HepG2 (cell line): ENCODE results near the gene SEC16A. TPM values are rescaled to one million over a fixed set of nuclear protein-coding genes. Genes with fewer than 3 reads are reported as not detected.

Experiments
- ATAC-seq: fragments of 200-7000 bp; cut with Tn5 transposase; 3 replicates; pipeline ENCODE4 v1.9.1; 2020; ENCODE audit warnings: mild to moderate bottlenecking, moderate library complexity
- BruUV-seq: library from RNA; stranded (reverse); fragments of 400-500 nt; replicated peaks from 2 replicates; lab custom pipeline; 2021; lab: Mats Ljungman, UMichigan
- CTCF ChIA-PET: fragments of 300-600 bp; formaldehyde crosslinking; extraction: SDS; loops from one replicate; lab custom pipeline; 2021; ENCODE audit warnings: low total read pairs, inconsistent platforms, low intra/inter-chr PET ratio; lab: Yijun Ruan, JAX
- POLR2A ChIA-PET: fragments of 350-600 bp; sonication (Branson Sonifier 250); formaldehyde crosslinking; loops from one replicate; lab custom pipeline; 2020; ENCODE audit warnings: antibody characterized with exemption, inconsistent platforms; lab: Yijun Ruan, JAX
- DNase-seq: peaks from one replicate; pipeline ENCODE4 v3.0.0-alpha.2; 2015; ENCODE audit warnings: low spot score
- FAIRE-seq: peaks from 3 replicates; lab custom pipeline; 2011; peaks lifted over from hg19 to GRCh38; lab: Jason Lieb, UNC
- H2AFZ ChIP-seq: one replicate; pipeline ENCODE4 v1.6.1; 2011; ENCODE audit warnings: low read length, inconsistent platforms
- H3K27ac ChIP-seq: fragments of 300-600 bp; 3 replicates; pipeline ENCODE4 v1.8.0; 2011; ENCODE audit warnings: mixed run types, mild to moderate bottlenecking, mixed read lengths, low read length, inconsistent platforms; ENCODE audit not compliant: insufficient read depth; ENCODE audit errors: extremely low read length
- H3K27me3 ChIP-seq, 2 experiments: fragments of 200-600 bp in 1 of 2; 2 replicates in 1 of 2; 3 replicates in 1 of 2; pipeline versions ENCODE4 v1.6.0 to v1.8.0; 2011; ENCODE audit warnings: low read length in 2 of 2, mild to moderate bottlenecking in 2 of 2, moderate library complexity in 2 of 2, inconsistent platforms in 1 of 2; ENCODE audit not compliant: insufficient read depth in 2 of 2, control insufficient read depth in 1 of 2
- H3K36me3 ChIP-seq, 2 experiments: fragments of 200-600 bp in 1 of 2; replicated peaks in 1 of 2; 2 replicates in 1 of 2; 3 replicates in 1 of 2; pipeline versions ENCODE4 v1.5.1 to v1.8.0; 2011; ENCODE audit warnings: low read length in 2 of 2, inconsistent platforms in 1 of 2; ENCODE audit not compliant: insufficient read depth in 2 of 2, control insufficient read depth in 1 of 2
- H3K4me1 ChIP-seq: 2 replicates; pipeline ENCODE4 v1.5.1; 2012; ENCODE audit warnings: low read length, inconsistent platforms; ENCODE audit not compliant: insufficient read depth
- H3K4me2 ChIP-seq: 2 replicates; pipeline ENCODE4 v1.6.0; 2011; ENCODE audit warnings: low read depth, low read length, inconsistent platforms
- H3K4me3 ChIP-seq, 3 experiments: fragments of 200-600 bp in 1 of 3; sonication (generic), shearing (Covaris generic) in 1 of 3; replicated peaks in 1 of 3; 2 replicates each; pipeline ENCODE4 v1.5.1; 2011 to 2016; ENCODE audit warnings: low read length in 3 of 3, inconsistent platforms in 2 of 3, low read depth in 2 of 3, mild to moderate bottlenecking in 2 of 3, control low read depth in 1 of 3, mixed read lengths in 1 of 3; ENCODE audit not compliant: insufficient read depth in 1 of 3
- H3K79me2 ChIP-seq: one replicate; pipeline ENCODE4 v1.6.1; 2011; ENCODE audit warnings: low read length, inconsistent platforms; ENCODE audit not compliant: insufficient read depth
- H3K9ac ChIP-seq: 2 replicates; pipeline ENCODE4 v1.6.0; 2011; ENCODE audit warnings: mild to moderate bottlenecking, low read depth, low read length, inconsistent platforms; ENCODE audit not compliant: insufficient read depth
- H3K9me3 ChIP-seq: 2 replicates; pipeline ENCODE4 v1.5.1; 2012; ENCODE audit warnings: mild to moderate bottlenecking, low read length
- H4K20me1 ChIP-seq: 2 replicates; pipeline ENCODE4 v1.6.0; 2011; ENCODE audit warnings: inconsistent platforms, mild to moderate bottlenecking, low read length, moderate library complexity; ENCODE audit not compliant: insufficient read depth
- AGO2 ChIP-seq: fragments of 200-400 bp; formaldehyde crosslinking; optimal IDR thresholded peaks from 2 replicates; pipeline ENCODE3; 2017; ENCODE audit warnings: mild to moderate bottlenecking, low read depth, low read length, moderate library complexity
- CCAR2 ChIP-seq: fragments of 200-400 bp; formaldehyde crosslinking; optimal IDR thresholded peaks from 2 replicates; pipeline ENCODE3; 2018; ENCODE audit warnings: low read depth, mild to moderate bottlenecking, low read length, moderate library complexity
- ERF ChIP-seq: IDR thresholded peaks from 2 replicates; pipeline ENCODE4 v1.6.1; 2018; ENCODE audit warnings: missing biosample characterization, missing genetic modification reagents
- MIXL1 ChIP-seq: IDR thresholded peaks from 2 replicates; pipeline ENCODE4 v1.6.1; 2016
- NR2F1 ChIP-seq, 2 experiments: fragments of 450-650 bp in 1 of 2; formaldehyde crosslinking in 1 of 2; IDR thresholded peaks; 2 replicates each; pipeline versions ENCODE4 v1.5.0 to v1.6.1; 2016 to 2020; ENCODE audit warnings: mild to moderate bottlenecking in 1 of 2, missing compliant biosample characterization in 1 of 2, missing genetic modification reagents in 1 of 2, moderate library complexity in 1 of 2
- SETDB1 ChIP-seq: sonication (generic); formaldehyde crosslinking; IDR thresholded peaks from 2 replicates; pipeline ENCODE4 v1.5.1; 2020; ENCODE audit warnings: missing genetic modification reagents, mild to moderate bottlenecking, borderline replicate concordance
- WGBS: methylation state at CpG from one replicate; pipeline ENCODE4 v1.1.6; 2017; ENCODE audit warnings: low lambda C conversion rate; 5-methylcytosine and 5-hydroxymethylcytosine counted together
- in situ Hi-C: cut with HindIII; loops from 2 replicates; pipeline ENCODE4 v1.10.0; 2017; ENCODE audit warnings: low pct_unique_long_range_greater_than_20kb; ENCODE audit not compliant: extremely low pct_ligation_motif_present
- intact Hi-C: fragments of 100-400 bp; cut with micrococcal nuclease; formaldehyde crosslinking; loops from one replicate; pipeline ENCODE4 v1.10.0; 2022; ENCODE audit not compliant: unreplicated experiment
- polyA plus RNA-seq, 8 experiments: library from polyadenylated mRNA; depleted of rRNA in 3 of 8; stranded (reverse) in 7 of 8; unstranded in 1 of 8; fragments of >200 nt; fragmentation: Illumina TruSeq in 4 of 8; extraction: Trizol in 4 of 8; gene quantifications; 2 replicates each; pipeline versions ENCODE4 v1.2.1 to v1.2.3, GENCODE V29; 2011 to 2016; ENCODE audit warnings: low read depth in 4 of 8, missing spikeins in 1 of 8, mixed read lengths in 1 of 8; ENCODE audit not compliant: insufficient read depth in 1 of 8
- total RNA-seq, 5 experiments: library from RNA; depleted of rRNA; stranded (reverse); fragments of >200 nt; fragmentation: Illumina TruSeq; extraction: Trizol; gene quantifications; 2 replicates each; pipeline ENCODE4 v1.2.3, GENCODE V29; 2016; ENCODE audit warnings: low read depth in 1 of 5

The SEC16A gene
- total and polyA plus RNA-seq, 2 of the 13 experiments (the other 11 are each of a cell fraction or from before 2014, with no cell fraction given): 15.9 to 18.9 TPM

- TF ChIP-seq NR2F1 (CRISPR knock-in tag; IDR thresholded peaks at IDR 0.05): no peak
- no peak for TF ChIP-seq CCAR2
- no peak for TF ChIP-seq SETDB1 (CRISPR knock-in tag)
- no peak for TF ChIP-seq MIXL1 (CRISPR knock-in tag)
- TF ChIP-seq AGO2: peak; percentile 39
Observed at GRCh38 chr9:136455043-136456002, 27.5 kb downstream of the SEC16A start (continued).

GRCh38 chr9:136454026-136454796 is 28.6 kb downstream of the SEC16A start:
- H4K20me1 ChIP-seq: no peaks in the 10 kb centered on the region
- H3K4me1 ChIP-seq: no peaks in the 10 kb centered on the region
- H3K27me3 ChIP-seq: no peaks in the 10 kb centered on the region
- CTCF ChIA-PET: no interaction called here
- no peak overlapping the region for H3K27ac ChIP-seq
- intact Hi-C loops (no loop called here), in situ Hi-C loops (no loop called here)
- peaks cover 43 to 77% of the 10 kb centered on the region in 2 experiments; a peak in 4 of 5 replicates for H3K36me3 ChIP-seq
- POLR2A ChIA-PET: no interaction called here
- H3K9ac ChIP-seq: no peak overlapping the region
- no peak; the same call in 2 of the 3 replicates for ATAC-seq
- H3K4me2 ChIP-seq: no peak overlapping the region
- H2AFZ ChIP-seq: no peak overlapping the region
- no peaks in the 10 kb centered on the region for H3K79me2 ChIP-seq
- BruUV-seq: no TSS peak
- DNase-seq: no peak
- WGBS: 98% methylated on average over 22 of the region's 25 CpGs
- no peak for FAIRE-seq
- H3K4me3 ChIP-seq: no peak overlapping the region
- TF ChIP-seq AGO2 (peak; percentile 76), ERF (CRISPR knock-in tag) (no peak)
- no peaks in the 10 kb centered on the region for H3K9me3 ChIP-seq
